Measurements from ENCODE around the gene HOMER2.

Gene HOMER2

DNA sequence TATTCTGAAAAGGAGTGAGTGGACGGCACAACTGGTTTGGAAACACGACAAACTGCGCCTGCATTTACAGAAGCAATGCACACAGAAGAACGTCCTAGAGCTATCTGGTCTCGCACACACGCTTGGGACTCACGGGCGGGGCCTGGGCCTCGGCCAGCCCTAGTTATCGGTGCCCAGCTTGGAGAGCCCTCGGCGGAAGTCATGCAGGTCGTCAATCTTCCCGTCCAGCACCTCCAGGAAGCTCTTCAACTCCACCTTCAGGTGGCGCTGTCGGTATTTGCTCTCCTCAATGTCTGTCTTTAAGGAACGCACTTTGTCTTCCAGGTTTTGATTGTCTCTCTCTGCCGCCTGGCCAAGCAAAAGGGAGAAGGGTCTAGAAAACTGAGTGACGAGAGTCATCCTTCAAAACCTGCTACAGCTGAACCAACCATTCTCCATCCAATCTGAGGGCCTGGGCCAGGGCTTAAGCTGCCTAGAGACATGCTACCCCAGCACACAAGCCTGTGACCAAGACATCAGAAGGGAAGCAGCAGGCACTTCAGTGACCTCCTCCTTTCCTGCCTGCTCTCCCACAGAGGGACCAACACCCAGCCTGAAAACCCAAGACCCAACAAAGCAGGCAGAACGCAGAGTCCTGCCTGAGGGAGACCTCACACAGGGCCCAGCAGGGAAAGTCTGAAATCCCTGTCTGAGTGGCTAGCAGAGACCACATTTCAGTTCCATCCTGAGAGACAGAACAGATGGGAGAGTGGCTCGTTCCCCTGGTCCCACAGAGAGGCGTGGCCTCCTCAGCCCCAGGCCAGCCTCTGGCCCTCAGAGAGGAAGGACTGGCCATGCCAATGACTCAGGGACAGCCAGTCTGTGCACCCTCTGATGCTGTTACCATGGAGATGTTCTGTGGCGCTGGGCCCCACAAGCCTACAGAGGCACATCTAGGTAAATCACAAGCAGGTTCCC, 102.7 kb downstream of the HOMER2 start:
- no peak overlapping the region for H3K27ac ChIP-seq (ENCODE audit: poor library complexity, severe bottlenecking)

DNA sequence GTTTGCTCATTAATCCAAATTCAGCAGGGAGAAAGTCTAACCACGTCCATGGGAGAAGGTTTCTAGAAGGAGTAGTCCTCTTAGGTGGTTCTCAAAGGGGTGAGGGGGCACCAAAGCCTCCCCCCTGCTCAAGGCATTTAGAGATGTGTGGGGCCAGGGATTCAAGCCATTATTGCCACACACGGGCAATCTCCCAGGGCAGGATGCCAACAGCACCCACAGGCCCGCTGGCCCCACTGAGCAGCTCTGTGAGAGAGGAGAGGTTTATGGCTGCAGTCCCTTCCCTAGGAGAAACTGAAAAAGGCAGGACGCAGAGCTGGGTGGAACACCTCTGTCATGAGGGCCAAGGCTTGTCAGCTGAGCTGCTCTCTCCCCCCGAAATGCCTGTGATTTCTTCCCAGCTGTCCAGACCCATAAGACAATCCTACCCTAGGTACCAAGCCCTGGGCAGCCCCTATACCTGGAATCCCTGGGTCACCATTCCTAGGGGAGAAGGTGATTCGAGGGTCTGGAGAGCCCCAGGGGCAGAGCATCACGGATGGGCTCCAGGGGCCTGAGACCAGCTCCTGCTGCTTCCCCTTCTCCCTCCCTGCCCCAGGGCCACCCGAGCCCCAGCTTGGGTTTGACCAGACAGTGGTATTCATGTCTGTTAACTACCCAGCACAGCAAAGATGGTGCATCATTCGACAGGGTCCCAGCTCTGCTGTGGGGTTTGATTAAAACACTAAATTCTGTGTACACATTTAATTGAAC, 104.1 kb downstream of the HOMER2 start:
- no peaks in the 10 kb centered on the region for H3K27me3 ChIP-seq (ENCODE audit: insufficient read depth, poor library complexity, severe bottlenecking)
- no peak overlapping the region for H3K4me3 ChIP-seq (ENCODE audit: severe bottlenecking)
- H3K9me3 ChIP-seq (ENCODE audit: severe bottlenecking) = no peaks in the 10 kb centered on the region
- H3K4me1 ChIP-seq (ENCODE audit: insufficient read depth, poor library complexity, severe bottlenecking) = peaks cover 6% of the 10 kb centered on the region
- TF ChIP-seq, protein P1, sequence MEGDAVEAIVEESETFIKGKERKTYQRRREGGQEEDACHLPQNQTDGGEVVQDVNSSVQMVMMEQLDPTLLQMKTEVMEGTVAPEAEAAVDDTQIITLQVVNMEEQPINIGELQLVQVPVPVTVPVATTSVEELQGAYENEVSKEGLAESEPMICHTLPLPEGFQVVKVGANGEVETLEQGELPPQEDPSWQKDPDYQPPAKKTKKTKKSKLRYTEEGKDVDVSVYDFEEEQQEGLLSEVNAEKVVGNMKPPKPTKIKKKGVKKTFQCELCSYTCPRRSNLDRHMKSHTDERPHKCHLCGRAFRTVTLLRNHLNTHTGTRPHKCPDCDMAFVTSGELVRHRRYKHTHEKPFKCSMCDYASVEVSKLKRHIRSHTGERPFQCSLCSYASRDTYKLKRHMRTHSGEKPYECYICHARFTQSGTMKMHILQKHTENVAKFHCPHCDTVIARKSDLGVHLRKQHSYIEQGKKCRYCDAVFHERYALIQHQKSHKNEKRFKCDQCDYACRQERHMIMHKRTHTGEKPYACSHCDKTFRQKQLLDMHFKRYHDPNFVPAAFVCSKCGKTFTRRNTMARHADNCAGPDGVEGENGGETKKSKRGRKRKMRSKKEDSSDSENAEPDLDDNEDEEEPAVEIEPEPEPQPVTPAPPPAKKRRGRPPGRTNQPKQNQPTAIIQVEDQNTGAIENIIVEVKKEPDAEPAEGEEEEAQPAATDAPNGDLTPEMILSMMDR (IDR thresholded peaks at IDR 0.05; ENCODE audit: poor library complexity, severe bottlenecking) = no peak
- peaks cover 15% of the 10 kb centered on the region for H3K36me3 ChIP-seq (ENCODE audit: low read depth)
- ATAC-seq (ENCODE audit: low read depth) = no peak
- peak; percentile 51 for DNase-seq (ENCODE audit: low spot score)
- no peak overlapping the region for H3K27ac ChIP-seq (ENCODE audit: poor library complexity, severe bottlenecking)

More for the DNA sequence above, 102.7 kb downstream of the HOMER2 start:
- no peaks in the 10 kb centered on the region for H3K9me3 ChIP-seq (ENCODE audit: severe bottlenecking)
- TF ChIP-seq, protein P1 (IDR thresholded peaks at IDR 0.05; ENCODE audit: poor library complexity, severe bottlenecking) = peak; percentile 83
- H3K4me3 ChIP-seq (ENCODE audit: severe bottlenecking) = no peak overlapping the region
- H3K36me3 ChIP-seq (ENCODE audit: low read depth) = peaks cover 15% of the 10 kb centered on the region
- no peaks in the 10 kb centered on the region for H3K27me3 ChIP-seq (ENCODE audit: insufficient read depth, poor library complexity, severe bottlenecking)
- peak; percentile 56 for ATAC-seq (ENCODE audit: low read depth)
- peak; percentile 77 for DNase-seq (ENCODE audit: low spot score)
- H3K4me1 ChIP-seq (ENCODE audit: insufficient read depth, poor library complexity, severe bottlenecking) = peaks cover under 1% of the 10 kb centered on the region

DNA sequence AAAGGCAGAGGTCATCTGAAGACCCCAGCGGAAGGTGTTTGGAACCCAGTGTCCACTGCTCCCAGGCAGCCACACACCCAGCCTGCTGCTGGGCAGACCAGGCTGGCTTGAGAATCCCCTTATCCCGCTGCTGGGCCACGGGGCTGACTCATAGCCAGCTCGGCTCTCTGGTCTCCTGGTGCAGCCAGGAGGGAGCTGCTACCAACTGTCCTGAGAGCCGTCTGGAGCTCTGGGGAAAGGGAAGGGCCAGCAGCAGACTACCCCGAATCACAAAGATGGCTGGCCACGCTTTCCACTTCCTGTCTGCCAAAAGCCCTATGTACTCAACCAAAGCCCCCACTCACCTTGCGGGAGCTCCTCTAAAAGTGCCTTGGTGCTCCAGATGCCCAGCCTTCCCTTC, 104.8 kb downstream of the HOMER2 start:
- TF ChIP-seq, protein P1 (IDR thresholded peaks at IDR 0.05; ENCODE audit: poor library complexity, severe bottlenecking) = no peak
- ATAC-seq (ENCODE audit: low read depth) (no peak), DNase-seq (ENCODE audit: low spot score) (peak; percentile 51)
- H3K27me3 ChIP-seq (ENCODE audit: insufficient read depth, poor library complexity, severe bottlenecking) = no peaks in the 10 kb centered on the region
- H3K4me3 ChIP-seq (ENCODE audit: severe bottlenecking) = no peak overlapping the region
- H3K4me1 ChIP-seq (ENCODE audit: insufficient read depth, poor library complexity, severe bottlenecking) = peaks cover 6% of the 10 kb centered on the region
- no peaks in the 10 kb centered on the region for H3K9me3 ChIP-seq (ENCODE audit: severe bottlenecking)
- H3K36me3 ChIP-seq (ENCODE audit: low read depth) = peaks cover 15% of the 10 kb centered on the region
- no peak overlapping the region for H3K27ac ChIP-seq (ENCODE audit: poor library complexity, severe bottlenecking)

DNA sequence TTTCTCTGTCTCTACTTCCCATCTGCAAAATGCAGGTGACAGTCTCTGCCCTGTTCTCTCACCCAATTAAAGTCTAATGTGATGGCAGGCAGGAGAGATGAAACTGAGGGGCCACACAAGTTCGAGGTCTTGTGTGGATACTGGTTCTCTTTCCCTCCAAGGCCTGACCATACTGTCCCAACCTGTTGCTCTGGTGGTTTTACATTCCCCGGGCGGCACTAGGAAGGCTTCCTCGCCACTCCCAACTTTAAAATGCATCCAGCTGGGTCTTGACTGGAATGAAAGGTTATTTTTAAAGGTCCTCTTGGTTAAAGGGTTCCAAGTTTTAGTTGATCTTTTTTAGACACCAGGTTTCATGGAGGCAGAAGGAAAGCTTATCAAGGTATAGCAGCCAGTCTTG, 105.9 kb downstream of the HOMER2 start:
- ATAC-seq (ENCODE audit: low read depth) (no peak), DNase-seq (ENCODE audit: low spot score) (peak; percentile 37)
- Histone ChIP-seq H3K4me1 (ENCODE audit: insufficient read depth, poor library complexity, severe bottlenecking) (peaks cover 6% of the 10 kb centered on the region), H3K9me3 (ENCODE audit: severe bottlenecking) (no peaks in the 10 kb centered on the region), H3K36me3 (ENCODE audit: low read depth) (peaks cover 15% of the 10 kb centered on the region), H3K4me3 (ENCODE audit: severe bottlenecking) (no peak overlapping the region), H3K27me3 (ENCODE audit: insufficient read depth, poor library complexity, severe bottlenecking) (no peaks in the 10 kb centered on the region), H3K27ac (ENCODE audit: poor library complexity, severe bottlenecking) (no peak overlapping the region)
- TF ChIP-seq, protein P1 (IDR thresholded peaks at IDR 0.05; ENCODE audit: poor library complexity, severe bottlenecking) = no peak

Measured in RWPE2 (cell line).